B cell (primary cell): ENCODE results near the gene FOXO1. TPM values are rescaled to one million over a fixed set of nuclear protein-coding genes. Genes with fewer than 3 reads are reported as not detected.

Experiments used
- ATAC-seq: fragments of 200-7000 bp; cut with Tn5 transposase; one replicate; pipeline ENCODE4 v1.10.0; 2021; ENCODE audit warnings: low read depth, mild to moderate bottlenecking, moderate number of reproducible peaks, moderate library complexity
- CTCF ChIA-PET: fragments of 350-600 bp; sonication (Branson Sonifier 250); formaldehyde crosslinking; loops from one replicate; lab custom pipeline; 2021; ENCODE audit warnings: antibody characterized with exemption, inconsistent platforms; lab: Charles Lee
- POLR2A ChIA-PET: fragments of 350-600 bp; sonication (Branson Sonifier 250); formaldehyde crosslinking; loops from one replicate; lab custom pipeline; 2021; ENCODE audit warnings: antibody characterized with exemption; lab: Charles Lee
- DNase-seq: peaks from one replicate; pipeline ENCODE4 v3.0.0; 2013
- H2AFZ ChIP-seq: 2 replicates; pipeline ENCODE4 v1.6.1; 2012; ENCODE audit warnings: mild to moderate bottlenecking, low read depth, low read length; ENCODE audit not compliant: insufficient read depth, poor library complexity, severe bottlenecking
- H3K27ac ChIP-seq, 2 donors: 1 replicate in 1 of 2; 2 replicates in 1 of 2; pipeline ENCODE4 v1.5.1; 2012 to 2013; ENCODE audit warnings: low read length in 2 of 2, mild to moderate bottlenecking in 2 of 2, moderate library complexity in 1 of 2
- H3K27me3 ChIP-seq, 4 experiments: fragments of 200-600 bp in 1 of 4; sonication (generic) in 1 of 4; replicated peaks in 1 of 4; 1 replicate in 2 of 4; 2 replicates in 2 of 4; pipeline versions ENCODE4 v1.6.1 to v1.7.0; 2013 to 2016; ENCODE audit warnings: low read length in 3 of 4, mild to moderate bottlenecking in 2 of 4, mixed read lengths in 1 of 4, moderate library complexity in 1 of 4; ENCODE audit not compliant: insufficient read depth in 4 of 4, control insufficient read depth in 3 of 4; ENCODE audit errors: control extremely low read depth in 1 of 4
- H3K36me3 ChIP-seq, 2 experiments: replicated peaks in 1 of 2; 1 replicate in 1 of 2; 2 replicates in 1 of 2; pipeline versions ENCODE4 v1.6.1 to v1.7.1; 2013; ENCODE audit warnings: low read length in 1 of 2; ENCODE audit not compliant: insufficient read depth in 2 of 2, control insufficient read depth in 1 of 2; ENCODE audit errors: control extremely low read depth in 1 of 2, extremely low read depth in 1 of 2
- H3K4me1 ChIP-seq, 2 donors: fragments of 200-600 bp in 1 of 2; sonication (generic) in 1 of 2; 1 replicate in 1 of 2; 2 replicates in 1 of 2; pipeline versions ENCODE4 v1.5.1 to v1.6.1; 2013 to 2017; ENCODE audit warnings: low read length in 2 of 2; ENCODE audit not compliant: control insufficient read depth in 2 of 2, insufficient read depth in 2 of 2
- H3K4me2 ChIP-seq: replicated peaks from 2 replicates; pipeline ENCODE3; 2012; ENCODE audit warnings: mild to moderate bottlenecking, low read depth, low read length; ENCODE audit not compliant: poor library complexity, severe bottlenecking
- H3K4me3 ChIP-seq, 5 experiments: fragments of 200-600 bp in 1 of 5; sonication (generic) in 1 of 5; 1 replicate in 3 of 5; 2 replicates in 2 of 5; pipeline versions ENCODE4 v1.5.1 to v1.7.0; 2011 to 2016; ENCODE audit warnings: low read length in 4 of 5, mild to moderate bottlenecking in 4 of 5, low read depth in 2 of 5, control low read depth in 1 of 5, moderate library complexity in 1 of 5; ENCODE audit not compliant: insufficient read depth in 1 of 5; ENCODE audit errors: control extremely low read depth in 1 of 5, extremely low read depth in 1 of 5
- H3K79me2 ChIP-seq: fragments of 200-600 bp; sonication (generic); one replicate; pipeline ENCODE4 v1.6.0; 2016; ENCODE audit warnings: low read length; ENCODE audit not compliant: control insufficient read depth, insufficient read depth
- H3K9ac ChIP-seq: fragments of 200-600 bp; sonication (generic); 2 replicates; pipeline ENCODE4 v1.6.1; 2017; ENCODE audit warnings: mild to moderate bottlenecking, low read length, moderate library complexity
- H3K9me3 ChIP-seq, 3 donors: one replicate each; pipeline versions ENCODE4 v1.6.1 to v1.7.1; 2013; ENCODE audit warnings: low read length in 2 of 3; ENCODE audit not compliant: control insufficient read depth in 2 of 3, insufficient read depth in 1 of 3; ENCODE audit errors: control extremely low read depth in 1 of 3
- H4K20me1 ChIP-seq: 2 replicates; pipeline ENCODE4 v1.6.0; 2012; ENCODE audit warnings: mild to moderate bottlenecking, low read length; ENCODE audit not compliant: insufficient read depth, control insufficient read depth, poor library complexity, severe bottlenecking
- H3K27ac Mint-ChIP-seq: one replicate; pipeline ENCODE4 v1.8.0; 2021; ENCODE audit warnings: mixed read lengths
- H3K27me3 Mint-ChIP-seq: one replicate; pipeline ENCODE4 v1.8.0; 2021; ENCODE audit warnings: mixed read lengths
- H3K4me1 Mint-ChIP-seq: one replicate; pipeline ENCODE4 v1.8.0; 2021; ENCODE audit warnings: mixed read lengths
- H3K4me3 Mint-ChIP-seq: one replicate; pipeline ENCODE4 v1.8.0; 2021; ENCODE audit warnings: mixed read lengths
- H3K9me3 Mint-ChIP-seq: one replicate; pipeline ENCODE4 v1.8.0; 2022; ENCODE audit warnings: mixed read lengths; ENCODE audit not compliant: insufficient read depth
- CTCF ChIP-seq: fragments of 200-600 bp; IDR thresholded peaks from one replicate; pipeline ENCODE4 v1.8.0; 2022; ENCODE audit warnings: antibody characterized with exemption, mild to moderate bottlenecking
- EZH2 ChIP-seq: IDR thresholded peaks from 2 replicates; pipeline ENCODE4 v1.6.1; 2012; ENCODE audit warnings: borderline replicate concordance, low read depth, mild to moderate bottlenecking, moderate library complexity, low read length; ENCODE audit not compliant: insufficient read depth, poor library complexity, severe bottlenecking
- WGBS: methylation state at CpG from one replicate; pipeline ENCODE4 v1.1.5; 2013; ENCODE audit warnings: missing lambda C conversion rate; ENCODE audit not compliant: insufficient coverage; 5-methylcytosine and 5-hydroxymethylcytosine counted together
- intact Hi-C: fragments of 100-400 bp; cut with micrococcal nuclease; formaldehyde crosslinking; loops from one replicate; pipeline ENCODE4 v1.10.0; 2022
- polyA plus RNA-seq: library from polyadenylated mRNA; depleted of rRNA; stranded (reverse); fragments of >200 nt; gene quantifications from 2 replicates; pipeline ENCODE4 v1.2.3, GENCODE V29; 2012
- total RNA-seq, 2 donors: library from RNA; stranded (reverse); fragments of 120-200 nt in 1 of 2; gene quantifications; 1 replicate in 1 of 2; 2 replicates in 1 of 2; pipeline versions ENCODE4 v1.2.3 to v1.2.4, GENCODE V29; 2013 to 2022

The FOXO1 gene
- total and polyA plus RNA-seq, 2 donors (not counting 1 experiment from before 2014, with no cell fraction given): 22.8 to 77.9 TPM

DNA sequence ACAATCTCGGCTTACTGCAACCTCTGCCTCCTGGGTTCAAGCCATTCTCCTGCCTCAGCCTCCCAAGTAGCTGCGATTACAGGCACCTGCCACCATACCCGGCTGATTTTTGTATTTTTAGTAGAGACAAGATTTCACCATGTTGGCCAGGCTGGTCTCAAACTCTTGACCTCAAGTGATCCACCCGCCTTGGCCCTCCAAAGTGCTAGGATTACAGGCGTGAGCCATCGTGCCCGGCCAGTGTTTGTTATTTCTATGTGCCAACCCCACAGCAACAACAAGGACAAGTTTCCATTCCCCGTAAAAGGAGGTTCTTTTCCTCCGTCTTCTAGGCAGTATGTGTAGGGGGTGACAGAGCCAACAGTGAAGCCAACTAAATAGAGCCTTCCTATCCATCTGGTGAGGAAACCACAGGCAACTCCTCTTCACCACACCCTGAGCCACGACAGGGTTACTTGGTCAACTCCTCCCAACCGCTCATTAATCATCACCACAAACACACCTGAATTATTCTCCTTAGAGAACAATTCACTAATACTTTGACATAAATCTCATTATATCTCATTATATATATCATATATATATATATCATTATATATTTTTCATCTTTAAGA, 25.5 kb downstream of the FOXO1 start:
- Histone ChIP-seq H3K4me2 (no peak overlapping the region), H3K36me3 (peaks cover 0 to 11% of the 10 kb centered on the region in 2 experiments), H3K9me3 (peaks cover 0 to 4% (median 0%) of the 10 kb centered on the region in 3 donors), H3K27ac (peak overlapping the region; percentile 19 to 78), H4K20me1 (peaks cover 78% of the 10 kb centered on the region), H3K4me3 (no peak overlapping the region), H3K27me3 (no peaks in the 10 kb centered on the region), H3K4me1 (peaks cover 88 to 89% of the 10 kb centered on the region in 2 donors), H2AFZ (no peak overlapping the region), H3K9ac (no peak overlapping the region), H3K79me2 (peaks cover 99% of the 10 kb centered on the region)
- peak overlapping the region; percentile 12 for H3K4me3 Mint-ChIP-seq
- intact Hi-C loops: loop anchor here (2.0 kb wide), 1 partner anchor 14 kb away; no protein-coding TSS in a partner anchor
- no peak for TF ChIP-seq EZH2
- TF ChIP-seq CTCF: no peak
- H3K27ac Mint-ChIP-seq: peak overlapping the region; percentile 50
- ChIA-PET POLR2A (no interaction called here), CTCF (interaction anchor here (1.0 to 1.3 kb wide), 2 partner anchors 9 to 27 kb away, joined by 3 read pairs; no protein-coding TSS in a partner anchor)
- DNase-seq (no peak), ATAC-seq (no peak)
- 76% methylated on average over 2 of the region's 11 CpGs for WGBS
- H3K9me3 Mint-ChIP-seq: no peaks in the 10 kb centered on the region
- H3K4me1 Mint-ChIP-seq: peaks cover 81% of the 10 kb centered on the region
- H3K27me3 Mint-ChIP-seq: no peaks in the 10 kb centered on the region

DNA sequence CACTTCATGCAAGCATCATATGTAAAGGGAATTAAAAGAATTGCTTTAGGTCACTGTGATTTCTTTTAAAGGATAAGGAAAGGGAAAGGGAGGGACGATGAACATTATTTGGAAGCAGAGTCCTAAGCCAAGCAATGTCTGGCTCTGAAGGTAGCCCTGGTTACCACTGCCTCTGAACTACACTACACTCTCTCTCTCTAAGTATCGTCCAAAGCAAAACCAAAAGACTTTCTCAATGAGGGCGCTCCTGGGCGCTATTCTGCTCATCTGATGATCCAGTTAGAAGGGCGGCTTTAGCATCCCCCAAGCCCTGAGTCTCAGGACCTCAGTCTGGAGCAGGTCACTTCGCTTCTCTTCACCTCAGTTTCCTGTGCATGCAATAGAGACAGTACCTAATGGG, 26.2 kb downstream of the FOXO1 start:
- 93% methylated on average over 4 of the region's 6 CpGs for WGBS
- H3K36me3 ChIP-seq: peaks cover 0 to 11% of the 10 kb centered on the region in 2 experiments
- peaks cover 78% of the 10 kb centered on the region for H4K20me1 ChIP-seq
- peak overlapping the region; percentile 3 for H3K4me2 ChIP-seq
- H3K9me3 ChIP-seq: peaks cover 0 to 6% (median 0%) of the 10 kb centered on the region in 3 donors
- intact Hi-C loops: loop anchor here (2.0 kb wide), 1 partner anchor 13 kb away; no protein-coding TSS in a partner anchor
- TF ChIP-seq EZH2 (no peak), CTCF (no peak)
- Mint-ChIP-seq H3K4me3 (peak overlapping the region; percentile 14), H3K9me3 (no peaks in the 10 kb centered on the region), H3K4me1 (peaks cover 82% of the 10 kb centered on the region), H3K27me3 (no peaks in the 10 kb centered on the region), H3K27ac (peak overlapping the region; percentile 50)
- H3K27ac ChIP-seq: peak overlapping the region; percentile 19 to 78
- H3K9ac ChIP-seq: no peak overlapping the region
- ATAC-seq: no peak
- ChIA-PET POLR2A (interaction anchor here (0.5 kb wide), 1 partner anchor 387 kb away, joined by 5 read pairs; no protein-coding TSS in a partner anchor), CTCF (interaction anchor here (1.0 to 1.3 kb wide), 2 partner anchors 10 to 26 kb away, joined by 3 read pairs; no protein-coding TSS in a partner anchor)
- H3K4me1 ChIP-seq: peaks cover 88 to 89% of the 10 kb centered on the region in 2 donors
- no peak overlapping the region for H3K4me3 ChIP-seq
- peaks cover 99% of the 10 kb centered on the region for H3K79me2 ChIP-seq
- no peak overlapping the region for H2AFZ ChIP-seq
- DNase-seq: no peak
- no peaks in the 10 kb centered on the region for H3K27me3 ChIP-seq
